ENCODE results near the gene RGS17.

DNA sequence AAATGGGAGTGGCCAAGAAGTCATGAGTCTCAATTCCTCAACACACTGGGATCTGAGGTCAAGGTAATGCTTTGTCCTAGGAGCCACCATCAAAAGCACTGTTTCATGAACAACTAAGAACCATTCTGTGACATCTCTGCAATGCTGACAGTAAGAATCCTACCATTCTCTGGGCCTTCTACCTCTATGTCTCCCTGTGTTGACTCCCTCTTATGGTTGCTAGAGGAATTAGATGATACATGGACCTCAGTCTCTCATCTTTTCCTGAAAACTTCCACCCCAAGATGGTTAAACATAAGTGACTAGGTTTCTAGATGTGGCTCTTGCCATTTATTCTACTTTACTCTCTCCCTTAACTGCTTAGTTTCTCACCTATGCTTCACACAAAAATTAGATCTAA lies 137.7 kb downstream of the RGS17 start:
- TF ChIP-seq CTCF (IDR thresholded peaks at IDR 0.05; ENCODE audit: insufficient read depth, low read length) (no peak), GABPA (IDR thresholded peaks at IDR 0.05; ENCODE audit: low read depth) (no peak), POLR2AphosphoS5 (IDR thresholded peaks at IDR 0.05; ENCODE audit: low read depth) (no peak)

All from HL-60 (cell line).